Fibroblast of skin of left quadriceps (primary cell): ENCODE results near the gene WNT3.

Experiments used
- DNase-seq, 2 experiments: peaks; one replicate each; pipeline ENCODE4 v3.0.0-alpha.2; 2013; ENCODE audit warnings: low read depth in 2 of 2

The WNT3 gene

GRCh38 chr17:46836500-46836899, 18.0 kb upstream of the WNT3 start:
- DNase-seq, result no peak

GRCh38 chr17:46834846-46835245, 16.4 kb upstream of the WNT3 start:
- no peak for DNase-seq

GRCh38 chr17:46833840-46834208, 15.3 kb upstream of the WNT3 start:
- DNase-seq, result no peak

GRCh38 chr17:46832945-46833839, 14.7 kb upstream of the WNT3 start:
- peak; percentile 47 to 48 for DNase-seq

GRCh38 chr17:46832331-46832821, 13.9 kb upstream of the WNT3 start:
- no peak for DNase-seq

- no peak for DNase-seq
These were observed 13.3 kb upstream of the WNT3 start for GRCh38 chr17:46831573-46832330.

- no peak for DNase-seq
These were observed 8.8 kb upstream of the WNT3 start for GRCh38 chr17:46827274-46827673.

GRCh38 chr17:46826116-46826515, 7.6 kb upstream of the WNT3 start:
- no peak for DNase-seq

GRCh38 chr17:46823657-46824056, 5.2 kb upstream of the WNT3 start:
- DNase-seq, result no peak

- no peak for DNase-seq
These were observed 4.0 kb upstream of the WNT3 start for GRCh38 chr17:46822388-46822921.

- no peak for DNase-seq
These were observed 3.2 kb upstream of the WNT3 start for GRCh38 chr17:46821482-46822387.

GRCh38 chr17:46820592-46821450, 2.3 kb upstream of the WNT3 start:
- DNase-seq, result no peak

GRCh38 chr17:46819906-46820351, 1.4 kb upstream of the WNT3 start:
- no peak for DNase-seq

- DNase-seq, result no peak
These were observed 702 bp upstream of the WNT3 start for GRCh38 chr17:46818929-46819859.

- no peak for DNase-seq
These were observed 637 bp downstream of the WNT3 start for GRCh38 chr17:46817901-46818209.

- DNase-seq, result no peak
These were observed 1.2 kb downstream of the WNT3 start for GRCh38 chr17:46817151-46817900.

- no peak for DNase-seq
These were observed 2.8 kb downstream of the WNT3 start for GRCh38 chr17:46815474-46816353.

- no peak for DNase-seq
These were observed 4.0 kb downstream of the WNT3 start for GRCh38 chr17:46814446-46814845.
